ENCODE results near the gene MCM3. TPM values are rescaled to one million over a fixed set of nuclear protein-coding genes. Genes with fewer than 3 reads are reported as not detected.

Gene MCM3
- total RNA-seq, 1 donor from 2014 or later, result 78.8 TPM

DNA sequence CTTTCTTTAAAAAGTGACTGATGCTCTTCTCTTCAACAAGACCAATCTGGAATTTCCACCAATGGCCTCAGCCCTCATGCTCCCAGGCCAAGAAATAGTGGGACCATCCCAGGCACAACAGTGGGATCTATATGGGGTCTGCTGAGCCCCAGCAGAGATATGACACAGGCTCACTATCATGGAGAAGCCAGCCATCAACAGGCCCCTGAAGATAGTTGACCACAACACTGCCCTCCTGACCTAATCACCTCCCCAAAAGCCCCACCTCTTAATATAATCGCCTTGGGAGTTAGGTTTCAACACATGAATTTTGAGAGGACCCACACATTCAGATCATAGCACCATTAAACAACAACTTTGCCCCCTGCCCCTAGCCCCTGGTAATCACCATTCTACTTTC, 16.8 kb upstream of the MCM3 start:
- DNase-seq, result no peak

DNA sequence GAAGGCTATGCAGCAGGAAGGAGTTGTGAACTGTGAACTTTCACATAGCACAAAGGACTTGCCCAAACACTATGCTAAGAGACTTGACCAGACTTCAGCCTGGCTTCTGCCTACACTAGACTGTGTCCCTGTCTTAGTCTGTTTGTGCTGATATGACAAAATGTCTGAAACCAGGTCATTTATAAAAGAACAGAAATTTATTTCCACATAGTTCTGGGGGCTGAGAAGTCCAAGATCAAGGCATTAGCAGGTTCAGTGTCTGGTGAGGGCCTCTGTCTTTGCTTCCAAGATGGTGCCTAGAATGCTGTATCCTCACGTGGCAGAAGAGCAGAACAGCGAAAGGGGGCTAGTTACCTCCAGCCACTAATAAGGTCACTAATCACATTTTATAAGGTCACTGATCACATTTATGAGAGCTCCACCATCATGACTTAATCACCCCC, 16.0 kb upstream of the MCM3 start:
- no peak for DNase-seq

DNA sequence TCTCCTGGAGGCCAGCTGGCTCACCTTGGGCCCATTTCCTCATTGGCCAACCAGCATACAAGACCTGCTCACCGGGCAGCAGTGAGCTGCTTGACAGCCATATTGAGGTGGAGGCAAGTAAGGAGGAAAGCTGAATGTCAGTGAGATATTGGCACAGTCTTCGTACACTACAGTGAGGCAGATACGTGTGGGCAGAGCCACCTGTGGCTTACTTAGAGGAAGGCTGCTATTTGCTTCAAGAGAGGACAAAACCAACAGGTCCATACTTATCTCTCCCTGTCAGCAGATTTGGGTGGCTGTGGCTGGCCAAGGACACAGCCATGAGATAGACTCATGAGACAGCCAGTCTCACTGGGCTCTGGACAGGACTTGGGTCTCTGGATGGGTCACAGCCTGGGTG, 15.1 kb upstream of the MCM3 start:
- no peak for DNase-seq

DNA sequence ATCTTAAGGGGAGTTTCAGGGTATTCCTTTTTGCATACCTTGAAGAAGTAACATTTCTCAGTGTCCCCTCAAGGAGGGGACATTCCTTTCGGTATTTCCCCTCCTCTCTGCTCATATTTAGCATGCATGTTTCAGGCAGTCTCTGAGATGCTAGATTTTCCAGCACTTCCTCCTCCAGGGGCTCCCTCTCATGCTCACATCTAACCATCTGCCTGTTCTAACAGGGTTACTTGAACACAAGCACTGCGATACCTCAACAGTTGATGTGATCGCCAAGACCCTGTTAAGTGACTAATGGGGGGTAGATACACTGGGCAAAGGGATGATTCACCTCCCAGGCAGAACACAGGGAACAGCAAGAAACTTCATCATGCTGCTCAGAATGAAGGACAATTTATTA, 12.9 kb upstream of the MCM3 start:
- no peak for DNase-seq

DNA sequence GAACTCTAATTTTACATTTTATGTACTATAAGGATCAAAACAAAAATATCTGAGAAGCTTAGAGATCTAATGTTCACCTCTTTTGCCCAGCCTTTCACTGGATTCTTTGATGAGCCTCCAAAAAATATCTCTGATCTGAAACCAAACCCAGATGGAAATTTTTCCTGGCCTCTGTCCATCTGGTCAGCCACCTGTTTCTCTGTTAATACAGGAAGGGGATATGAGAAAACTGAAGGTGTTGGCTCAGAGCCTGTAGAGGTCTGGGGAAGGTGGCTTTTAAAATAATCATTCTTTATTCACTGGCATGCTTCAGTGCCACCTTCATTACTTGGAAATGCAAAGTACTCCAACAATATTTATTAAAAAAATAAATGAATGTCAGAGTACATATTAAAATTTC, 8.5 kb upstream of the MCM3 start:
- peak; percentile 78 for DNase-seq

DNA sequence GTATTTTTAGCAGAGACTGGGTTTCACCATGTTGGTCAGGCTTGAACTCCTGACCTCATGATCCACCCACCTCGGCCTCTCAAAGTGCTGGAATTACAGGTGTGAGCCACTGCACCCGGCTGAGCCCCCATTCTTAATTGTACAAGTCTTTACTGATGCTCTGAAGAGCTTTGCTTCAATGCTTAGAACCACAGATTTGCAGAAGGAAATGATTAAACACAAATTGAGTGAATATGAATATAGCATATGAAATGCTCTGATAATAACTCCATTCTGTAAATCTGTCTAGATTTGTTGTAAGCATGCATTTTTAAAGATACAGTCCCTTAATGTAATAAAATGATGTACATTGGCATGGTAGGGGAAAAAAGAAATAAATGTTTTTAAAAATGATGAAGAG, 4.3 kb upstream of the MCM3 start:
- DNase-seq, result no peak

DNA sequence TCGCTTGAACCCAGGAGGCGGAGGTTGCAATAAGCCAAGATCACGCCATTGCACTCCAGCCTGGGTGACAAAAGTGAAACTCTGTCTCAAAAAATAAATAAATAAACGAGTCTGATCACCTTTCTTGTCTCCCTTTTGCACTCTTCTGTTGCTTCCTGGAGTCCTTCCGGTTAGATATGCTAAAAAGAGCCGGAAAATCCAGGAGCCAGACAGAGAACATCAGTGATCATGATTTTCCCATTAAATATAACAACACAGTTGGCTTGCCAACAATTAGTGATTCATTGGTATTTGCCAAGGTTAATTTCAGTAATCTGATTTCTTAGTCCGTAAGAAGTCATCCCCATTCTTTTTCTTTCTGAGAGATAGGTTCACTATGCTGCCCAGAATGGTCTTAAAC, 3.7 kb upstream of the MCM3 start:
- DNase-seq, result peak; percentile 56

DNA sequence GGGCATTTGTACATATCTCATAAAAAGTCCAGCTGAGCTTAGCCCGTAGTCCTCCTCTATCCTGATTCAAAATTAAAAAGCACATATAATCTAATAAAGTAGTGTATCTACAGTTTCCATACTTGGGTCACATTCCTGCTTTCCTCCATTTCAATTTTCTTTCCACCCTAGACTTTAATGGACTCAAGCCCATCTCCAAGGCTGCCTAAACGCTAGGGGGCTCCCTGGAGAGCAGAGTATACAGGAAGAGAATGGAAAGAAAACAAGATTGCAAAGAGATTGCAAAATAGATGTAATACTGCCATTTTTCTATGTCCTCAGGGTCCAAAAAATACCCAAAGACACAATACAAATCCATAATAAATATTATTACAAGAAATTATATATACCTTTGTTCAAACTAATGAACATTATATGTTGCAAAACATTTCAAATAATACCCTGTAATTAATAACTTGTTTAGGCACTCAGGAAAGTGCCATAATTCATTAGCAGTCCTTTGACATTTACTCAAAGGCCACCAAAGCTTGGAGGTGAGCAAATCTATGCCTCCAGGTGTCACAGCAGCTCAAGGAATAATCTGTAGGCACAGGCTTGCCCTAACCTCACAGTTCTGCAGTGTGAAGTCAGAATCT, 2.4 kb upstream of the MCM3 start:
- peak; percentile 76 for DNase-seq

DNA sequence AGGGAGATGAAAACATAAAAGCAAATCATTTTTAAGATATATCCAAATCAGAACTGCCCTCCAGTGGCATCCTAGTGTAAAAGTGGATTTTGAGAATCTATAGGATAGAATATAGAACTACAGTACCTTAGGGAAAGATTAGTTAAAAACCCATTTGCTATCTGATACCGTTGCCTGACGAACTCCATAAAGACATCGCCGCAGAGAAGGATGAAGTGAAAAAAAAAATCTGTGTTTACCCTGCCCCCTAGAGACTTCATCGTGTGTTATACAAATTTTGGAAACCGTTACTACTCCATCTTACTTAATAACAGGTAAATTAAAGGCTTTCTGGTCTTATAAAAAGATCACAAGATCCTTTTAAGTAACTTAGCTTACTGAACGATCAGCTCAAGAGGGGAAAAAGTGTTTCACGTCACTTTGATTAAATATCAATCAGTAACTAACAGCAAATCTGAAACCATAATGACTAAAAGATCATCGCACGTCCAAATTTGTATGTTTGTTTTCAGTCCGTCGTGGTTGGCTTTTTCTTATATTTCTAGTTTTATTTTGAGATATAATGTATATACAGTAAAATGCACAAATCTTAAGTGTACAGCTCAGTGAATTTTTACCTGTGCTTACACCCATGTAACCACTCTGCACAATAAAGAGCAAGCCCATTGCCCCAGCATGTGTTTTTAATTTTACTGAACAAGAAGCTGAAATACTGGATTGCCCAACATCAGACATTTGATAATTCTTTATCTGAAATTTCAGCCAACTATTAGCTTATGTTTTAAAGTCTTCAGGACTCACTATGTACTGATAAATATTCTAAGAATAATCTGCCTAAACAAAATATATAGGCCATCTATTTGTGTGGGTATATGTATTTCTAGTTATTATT, 881 bp upstream of the MCM3 start:
- DNase-seq, result no peak

DNA sequence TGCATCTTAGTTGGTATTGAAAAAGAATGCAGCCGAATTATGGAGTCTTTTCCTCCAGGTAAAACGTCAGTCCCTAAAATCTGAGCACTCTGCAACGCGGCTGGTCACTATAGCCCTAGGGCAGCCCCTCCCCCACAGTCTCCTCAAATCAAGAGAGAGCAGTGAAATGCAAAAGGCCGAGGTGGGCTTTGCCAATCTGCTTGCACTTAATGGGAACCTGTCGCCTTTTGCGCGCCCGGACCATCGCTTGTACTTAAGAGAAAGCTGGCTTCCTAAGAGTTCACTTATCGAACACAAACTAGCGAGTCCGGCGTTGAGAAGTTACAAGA, 447 bp downstream of the MCM3 start:
- peak; percentile 54 for DNase-seq

DNA sequence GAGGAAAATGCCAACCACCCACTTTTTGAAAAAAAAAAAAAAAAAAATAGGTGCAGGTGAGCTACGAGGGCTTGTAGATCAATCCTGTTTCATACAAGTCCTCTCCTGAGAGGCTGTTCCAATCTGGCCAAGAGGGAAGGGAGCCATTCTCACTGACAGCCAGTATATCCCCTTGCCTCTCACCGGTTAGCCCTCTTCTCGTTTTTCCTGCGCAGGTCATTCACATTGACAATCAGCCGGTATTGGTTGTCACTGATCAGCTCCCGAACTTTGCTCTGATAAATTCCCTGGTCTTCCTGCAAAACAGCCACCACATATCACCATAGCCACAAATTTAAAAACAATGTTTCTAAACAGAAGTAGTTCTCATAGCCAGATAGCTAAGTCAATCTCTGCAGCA, 1.4 kb downstream of the MCM3 start:
- DNase-seq, result no peak

DNA sequence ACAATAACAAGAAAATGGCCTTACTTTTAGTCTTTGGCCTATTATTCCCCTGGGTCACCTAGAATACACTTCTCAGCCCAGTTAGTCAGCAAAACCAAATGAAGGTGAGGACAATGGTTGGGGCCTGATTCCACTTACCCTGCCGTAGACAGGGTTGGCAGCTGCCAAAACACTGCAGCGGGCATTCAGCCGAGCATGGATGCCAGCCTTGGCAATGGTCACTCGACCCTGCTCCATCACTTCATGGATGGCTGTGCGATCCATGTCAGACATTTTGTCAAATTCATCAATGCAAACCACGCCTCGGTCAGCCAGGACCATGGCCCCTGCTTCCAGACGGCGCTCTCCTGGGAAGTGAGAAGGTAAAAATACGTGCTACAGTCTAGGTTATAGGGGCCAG, 8.4 kb downstream of the MCM3 start:
- no peak for DNase-seq

DNA sequence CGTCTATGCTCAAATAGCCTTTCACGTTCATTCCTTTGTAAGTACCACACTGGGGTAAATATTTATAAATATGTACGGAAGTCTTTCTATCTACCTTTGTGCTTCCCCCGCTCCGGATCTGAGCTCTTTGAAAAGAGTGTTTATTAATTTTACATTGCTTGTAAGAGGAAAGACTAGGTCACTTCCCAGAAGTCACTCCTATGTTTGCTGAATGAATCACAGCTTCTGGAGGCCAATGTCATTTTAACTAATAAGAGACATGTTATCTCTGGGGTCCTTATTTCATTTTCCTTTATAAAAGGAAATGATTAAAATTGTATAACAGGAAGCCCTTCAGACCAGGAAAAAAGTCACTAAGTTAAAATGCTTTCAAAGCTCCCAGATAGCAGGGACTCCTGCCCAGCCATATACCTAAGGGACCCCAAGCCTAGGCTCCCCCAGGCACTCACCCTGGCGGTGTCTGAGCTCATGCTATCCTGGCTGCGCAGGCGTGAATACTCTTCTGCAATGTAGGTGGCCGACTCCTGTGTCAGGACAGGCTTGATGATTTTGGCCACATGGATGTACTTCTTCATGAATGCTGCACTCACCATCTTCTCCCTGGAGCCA, 12.6 kb downstream of the MCM3 start:
- DNase-seq, result peak; percentile 77

DNA sequence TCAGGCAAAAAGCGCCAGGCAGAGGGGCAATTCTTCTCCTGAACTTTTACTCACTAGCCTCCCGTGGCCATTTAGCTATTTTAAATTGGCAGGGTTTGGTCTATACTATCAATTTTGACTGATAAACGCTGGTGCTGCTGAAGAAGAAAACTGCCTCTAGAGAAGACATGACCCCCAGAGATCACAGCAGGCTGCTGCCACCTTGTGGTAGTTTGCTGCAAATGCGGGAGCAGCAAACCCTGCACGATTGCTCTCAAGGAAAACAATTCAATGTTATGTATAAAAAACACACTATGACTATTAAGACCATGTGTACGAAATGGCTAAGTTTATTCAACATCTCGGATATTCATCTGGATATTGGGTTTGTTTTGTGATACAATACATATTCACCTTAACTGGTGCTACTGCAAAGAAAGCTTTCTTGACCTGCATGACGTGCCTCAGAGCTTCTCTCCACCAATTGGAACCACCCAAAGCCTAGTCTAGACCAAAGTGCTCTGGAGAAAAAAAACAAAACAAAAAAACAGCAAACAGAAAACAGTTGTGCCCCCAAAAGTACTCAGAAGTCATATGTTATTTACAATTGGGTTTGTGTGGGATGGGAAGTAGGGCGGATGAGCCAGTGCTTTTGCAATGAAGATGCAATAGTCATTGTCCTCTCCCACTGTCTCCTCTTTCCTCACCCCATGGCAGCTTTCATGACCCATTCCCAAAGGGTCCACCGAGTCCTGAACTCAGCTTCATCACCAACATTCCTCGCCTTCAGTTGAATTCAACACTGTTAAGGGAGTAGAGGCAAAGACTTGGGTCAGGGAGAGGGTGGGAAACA, 20.6 kb downstream of the MCM3 start:
- peak; percentile 80 for DNase-seq

DNA sequence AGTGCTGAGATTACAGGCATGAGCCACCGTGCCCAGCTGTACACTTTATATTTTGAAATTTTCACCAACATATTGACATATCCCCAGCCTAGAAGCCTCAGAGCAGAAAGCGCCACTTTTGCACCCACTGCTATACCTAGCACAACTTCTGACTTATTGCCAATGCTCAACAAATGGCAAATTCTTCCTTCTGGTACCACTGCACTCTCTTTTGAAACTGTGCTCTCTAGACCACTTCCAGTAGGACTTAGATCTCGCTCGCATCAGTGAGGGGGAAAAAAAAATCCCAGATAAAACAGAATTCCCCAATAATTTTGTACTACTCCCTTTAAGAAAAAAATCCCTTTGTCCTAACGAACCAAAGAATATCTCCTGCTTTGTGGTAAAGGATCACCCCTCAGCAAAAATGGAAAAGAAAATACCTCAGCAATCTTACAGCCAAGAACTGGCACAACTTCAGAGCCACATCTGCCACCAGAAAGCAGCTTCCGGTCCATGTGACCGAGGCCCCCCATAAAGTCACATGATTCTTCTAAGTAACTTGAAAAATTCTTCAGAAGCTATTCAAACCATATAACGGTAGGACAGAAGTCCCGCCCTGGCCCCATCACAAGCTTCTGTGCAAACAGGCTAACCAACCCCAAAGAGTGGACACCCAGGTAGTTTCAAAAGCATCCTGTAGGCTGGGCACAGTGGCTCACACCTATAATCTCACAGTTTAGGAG, 21.8 kb downstream of the MCM3 start:
- no peak for DNase-seq

DNA sequence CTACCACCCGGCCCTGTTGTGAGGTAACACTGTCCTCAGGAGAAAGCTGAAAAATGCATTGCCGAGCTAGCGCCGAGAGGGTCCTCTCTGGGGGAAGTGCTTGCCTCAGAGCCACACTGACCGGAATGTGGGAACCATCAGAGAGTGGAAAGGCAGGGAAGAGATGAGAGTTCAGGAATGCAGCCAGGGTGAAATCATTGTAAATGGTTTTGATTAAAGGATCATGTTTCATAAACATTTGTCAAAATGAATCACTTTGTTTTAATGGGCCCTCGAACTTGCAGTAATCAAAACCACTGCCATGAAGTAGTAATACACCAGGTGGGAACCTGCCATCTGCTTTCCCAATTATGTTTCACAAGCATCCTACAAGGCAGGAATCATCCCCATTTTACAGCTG, 23.3 kb downstream of the MCM3 start:
- no peak for DNase-seq

DNA sequence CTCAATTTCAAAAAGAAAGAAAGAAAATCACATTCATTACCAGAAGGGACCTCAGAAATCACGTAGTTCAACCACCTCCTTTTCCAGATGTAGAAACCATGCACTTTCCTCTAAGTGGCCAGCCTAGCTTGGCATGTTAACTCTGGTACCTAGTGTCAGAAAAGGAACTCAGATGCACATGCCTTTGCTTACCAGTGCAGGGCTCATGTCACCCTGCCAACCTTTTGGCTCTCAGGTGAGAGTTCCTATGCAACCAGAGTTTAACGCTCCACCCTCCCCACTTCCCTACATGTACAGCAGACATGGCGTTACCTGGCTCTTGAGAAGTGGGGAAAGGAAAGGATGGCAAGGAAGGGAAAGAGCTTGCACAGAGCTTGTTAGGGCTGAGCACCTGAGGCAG, 23.9 kb downstream of the MCM3 start:
- DNase-seq, result no peak

DNA sequence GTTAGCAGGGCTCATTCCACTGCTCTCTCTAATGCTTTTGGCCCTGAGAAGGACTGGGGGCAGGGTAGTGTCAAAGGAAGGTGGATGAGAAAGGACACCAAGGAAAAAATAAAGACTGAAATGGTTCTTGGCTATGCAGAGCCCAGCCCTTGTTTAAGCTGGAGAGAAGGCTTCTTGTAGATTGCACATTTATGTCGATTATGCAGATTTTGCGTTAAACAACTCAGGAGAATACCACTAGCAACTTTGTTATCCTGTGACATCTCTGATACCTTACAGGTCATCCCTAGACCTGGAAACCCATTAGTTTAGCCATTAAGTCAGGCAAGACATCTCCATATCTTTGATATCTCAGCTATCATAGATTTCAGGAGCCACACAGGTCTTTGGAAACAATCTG, 29.1 kb downstream of the MCM3 start:
- DNase-seq, result no peak

DNA sequence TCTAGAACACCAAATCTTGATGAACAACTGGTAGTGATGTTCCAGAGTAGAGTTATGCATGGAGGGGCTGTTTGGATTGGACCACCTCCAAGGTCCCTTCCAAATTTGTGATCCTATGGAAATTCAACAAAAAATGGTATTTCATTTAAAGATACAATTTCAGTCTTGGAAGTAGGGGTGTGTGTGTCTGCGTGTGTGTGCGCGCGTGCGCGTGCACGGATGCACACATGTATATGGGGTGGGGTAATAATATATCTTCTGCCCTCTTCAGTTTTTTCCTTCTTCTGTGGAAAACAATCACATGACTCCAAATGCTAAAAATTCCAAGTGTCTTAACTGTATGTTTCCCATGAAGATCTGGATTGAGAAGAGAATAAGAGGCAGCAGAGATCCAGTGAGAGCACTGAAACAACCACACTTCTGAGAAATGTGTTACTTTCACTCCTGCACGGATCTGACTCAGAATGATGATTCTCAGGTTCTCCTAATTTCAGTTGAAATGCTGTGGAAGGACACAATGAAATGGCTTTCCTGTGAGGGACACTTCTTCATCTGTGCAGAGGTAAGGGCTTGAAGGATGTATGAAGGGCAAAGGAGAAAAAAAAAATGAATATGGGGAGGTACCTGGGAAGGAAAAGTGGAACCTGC, 29.7 kb downstream of the MCM3 start:
- DNase-seq, result no peak

DNA sequence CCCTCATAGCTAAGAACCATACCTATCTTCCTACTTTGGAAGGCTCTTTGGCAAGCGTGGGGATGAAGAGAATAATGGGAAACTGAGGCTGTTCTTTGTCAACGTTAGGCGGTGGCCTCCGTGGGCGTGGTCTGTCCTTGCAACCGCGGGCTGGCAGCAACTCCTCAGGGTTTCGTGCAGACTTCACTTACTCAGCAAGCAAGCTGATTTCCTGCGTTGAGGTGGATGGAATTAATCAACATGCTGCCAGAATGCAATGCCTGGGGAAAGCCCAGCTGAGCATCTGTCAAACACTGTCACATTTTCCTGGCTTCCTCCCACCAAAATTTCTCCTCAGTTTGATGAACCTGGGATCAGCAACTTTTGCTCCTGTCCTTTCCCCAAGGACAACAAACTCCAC, 31.0 kb downstream of the MCM3 start:
- DNase-seq, result no peak

DNA sequence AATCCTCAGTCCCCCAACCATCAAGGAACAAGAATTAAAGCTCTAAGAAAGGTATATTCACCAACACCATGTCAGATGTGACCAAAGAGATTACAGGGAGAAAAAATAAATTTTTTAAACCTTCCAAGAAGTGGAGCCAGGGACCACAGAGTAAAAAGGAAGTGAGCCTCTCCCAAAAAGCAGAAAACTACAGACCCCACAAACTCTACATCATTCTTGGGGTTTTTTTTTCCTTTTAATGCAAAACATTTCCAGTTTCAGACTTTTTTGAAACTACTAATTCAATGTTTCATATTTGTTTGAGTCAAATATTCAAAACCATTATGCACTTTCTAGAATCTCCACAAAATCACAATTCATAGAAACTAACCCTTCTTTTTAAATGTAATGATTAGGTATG, 33.4 kb downstream of the MCM3 start:
- DNase-seq, result no peak

DNA sequence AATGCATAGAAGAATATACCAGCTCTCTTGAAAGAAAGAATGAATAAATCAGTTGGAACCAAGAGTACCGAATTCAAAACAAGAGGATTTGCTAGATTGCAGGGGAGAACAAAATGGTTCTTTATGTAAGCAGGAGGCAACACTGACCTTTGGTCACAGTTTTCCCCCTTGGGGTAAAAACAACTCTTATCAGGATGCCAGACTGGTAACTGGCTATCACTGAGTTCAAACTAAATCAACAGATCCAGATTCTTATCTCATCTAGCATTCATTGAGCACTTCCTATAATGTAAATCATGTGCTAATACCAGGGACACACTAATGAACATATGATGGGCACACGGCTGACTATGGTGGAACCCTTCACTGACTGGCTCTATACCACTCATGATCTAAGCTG, 35.5 kb downstream of the MCM3 start:
- no peak for DNase-seq
